Measurements from ENCODE around the gene PTX4. TPM values are rescaled to one million over a fixed set of nuclear protein-coding genes. Genes with fewer than 3 reads are reported as not detected.

Gene PTX4, protein sequence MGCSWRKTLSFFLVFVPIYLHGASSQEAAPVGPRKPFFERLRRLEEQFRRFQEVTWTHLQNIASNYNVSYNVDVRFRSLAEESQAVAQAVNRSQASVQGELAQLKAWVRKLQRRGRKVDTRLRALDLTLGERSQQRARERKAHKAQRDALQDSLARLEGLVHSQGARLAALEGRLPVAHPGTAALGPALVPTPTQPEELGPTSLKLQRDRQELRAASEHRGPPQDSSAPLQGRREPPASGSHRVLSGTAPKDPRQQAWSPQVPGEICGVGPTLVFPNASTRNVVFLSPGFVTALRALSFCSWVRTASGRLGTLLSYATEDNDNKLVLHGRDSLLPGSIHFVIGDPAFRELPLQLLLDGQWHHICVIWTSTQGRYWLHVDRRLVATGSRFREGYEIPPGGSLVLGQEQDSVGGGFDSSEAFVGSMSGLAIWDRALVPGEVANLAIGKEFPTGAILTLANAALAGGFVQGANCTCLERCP
- total RNA-seq = 0.30 and 0.49 TPM in 2 replicates
- not detected in 2 replicates for polyA plus RNA-seq

DNA sequence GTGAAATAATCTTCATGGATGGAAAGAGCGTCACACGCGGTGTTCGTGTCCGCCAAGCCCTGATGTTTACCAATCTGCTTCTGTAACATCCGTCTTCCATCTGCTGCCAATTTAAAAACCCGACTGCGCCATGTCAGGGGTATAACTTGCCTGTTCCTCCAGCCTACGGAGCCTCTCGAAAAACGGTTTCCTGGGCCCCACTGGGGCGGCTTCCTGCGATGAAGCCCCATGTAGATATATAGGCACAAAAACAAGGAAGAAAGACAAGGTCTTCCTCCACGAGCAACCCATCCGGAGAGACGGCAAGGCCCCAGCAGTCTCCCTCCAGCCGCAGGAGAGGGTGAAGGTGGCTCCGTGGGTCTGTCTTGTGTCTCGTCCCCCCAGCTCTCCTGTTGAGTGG is at the start of gene PTX4:
TSS of gene PTX4 (minus strand) at position 326 of the 400 bp plus-strand sequence. CDS start at position 291, 35 bp downstream.
- DNase-seq (ENCODE audit: low read depth in 1 of 2, low spot score in 1 of 2) = no peak

GRCh38 chr16:1537763-1538289 is 49.1 kb upstream of the PTX4 start:
- no peak for TF ChIP-seq CTCF (IDR thresholded peaks at IDR 0.05; ENCODE audit: low read depth, low read length)
- no peak overlapping the region for H3K27ac ChIP-seq
- H3K27me3 ChIP-seq = no peaks in the 10 kb centered on the region
- no peaks in the 10 kb centered on the region for H3K36me3 ChIP-seq
- H3K9me3 ChIP-seq (ENCODE audit: low read depth) = no peaks in the 10 kb centered on the region
- DNase-seq (ENCODE audit: low read depth in 1 of 2, low spot score in 1 of 2) = no peak
- H3K4me1 ChIP-seq (ENCODE audit: low read depth) = no peaks in the 10 kb centered on the region
- H3K4me3 ChIP-seq = no peak overlapping the region

More for the DNA sequence above, at the start of gene PTX4:
- Histone ChIP-seq H3K27ac (no peak within 1 kb of the TSS), H3K4me1 (ENCODE audit: low read depth) (peaks cover 4% of the 10 kb centered on the region), H3K4me3 (no peak within 1 kb of the TSS), H3K36me3 (no peaks in the 10 kb centered on the region), H3K27me3 (peaks cover 10% of the 10 kb centered on the region), H3K9me3 (ENCODE audit: low read depth) (no peaks in the 10 kb centered on the region)
- no peak for TF ChIP-seq CTCF (IDR thresholded peaks at IDR 0.05; ENCODE audit: low read depth, low read length)

- Histone ChIP-seq H3K4me1 (ENCODE audit: low read depth) (no peaks in the 10 kb centered on the region), H3K4me3 (no peak overlapping the region), H3K27me3 (no peaks in the 10 kb centered on the region), H3K36me3 (no peaks in the 10 kb centered on the region), H3K27ac (no peak overlapping the region), H3K9me3 (ENCODE audit: low read depth) (no peaks in the 10 kb centered on the region)
- no peak for DNase-seq (ENCODE audit: low read depth in 1 of 2, low spot score in 1 of 2)
- no peak for TF ChIP-seq CTCF (IDR thresholded peaks at IDR 0.05; ENCODE audit: low read depth, low read length)
Measured at GRCh38 chr16:1537138-1537577, 48.4 kb upstream of the PTX4 start.

DNA sequence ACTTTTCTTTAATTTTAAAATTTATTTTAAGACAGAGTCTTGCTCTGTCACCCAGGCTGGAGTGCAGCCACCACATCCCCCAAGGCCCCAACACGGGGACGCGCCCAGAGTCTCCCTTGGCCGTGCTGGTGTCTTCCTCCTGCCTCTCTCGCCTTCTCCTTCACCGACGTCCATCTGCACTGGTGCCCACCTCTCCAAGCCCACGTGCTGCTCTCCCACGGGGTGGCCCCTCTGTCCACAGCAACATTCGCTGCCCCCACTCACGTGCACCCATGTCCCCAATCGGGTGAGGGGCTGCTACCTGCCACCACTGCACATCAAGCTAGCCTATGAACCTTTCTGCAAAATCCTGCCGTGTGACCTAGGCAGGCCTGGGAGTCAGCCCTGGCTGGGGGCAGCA is 47.9 kb upstream of the PTX4 start:
- H3K4me3 ChIP-seq = no peak overlapping the region
- no peaks in the 10 kb centered on the region for H3K9me3 ChIP-seq (ENCODE audit: low read depth)
- H3K27ac ChIP-seq = no peak overlapping the region
- TF ChIP-seq CTCF (IDR thresholded peaks at IDR 0.05; ENCODE audit: low read depth, low read length) = no peak
- no peaks in the 10 kb centered on the region for H3K27me3 ChIP-seq
- H3K4me1 ChIP-seq (ENCODE audit: low read depth) = no peaks in the 10 kb centered on the region
- H3K36me3 ChIP-seq = no peaks in the 10 kb centered on the region
- DNase-seq (ENCODE audit: low read depth in 1 of 2, low spot score in 1 of 2) = no peak

GRCh38 chr16:1535391-1536291 is 46.9 kb upstream of the PTX4 start:
- H3K9me3 ChIP-seq (ENCODE audit: low read depth) = no peaks in the 10 kb centered on the region
- no peak for TF ChIP-seq CTCF (IDR thresholded peaks at IDR 0.05; ENCODE audit: low read depth, low read length)
- H3K27me3 ChIP-seq = no peaks in the 10 kb centered on the region
- H3K4me1 ChIP-seq (ENCODE audit: low read depth) = no peaks in the 10 kb centered on the region
- H3K4me3 ChIP-seq = no peak overlapping the region
- no peaks in the 10 kb centered on the region for H3K36me3 ChIP-seq
- DNase-seq (ENCODE audit: low read depth in 1 of 2, low spot score in 1 of 2) = no peak
- no peak overlapping the region for H3K27ac ChIP-seq
